Keratinocyte (primary cell): ENCODE results near the gene PCK2.

Source experiments
- EZH2 ChIP-seq: IDR thresholded peaks from one replicate; pipeline ENCODE4 v1.6.1; 2012; ENCODE audit warnings: inconsistent platforms, mild to moderate bottlenecking, low read length, moderate library complexity
- TF ChIP-seq, protein P1 (sequence below), 3 experiments: IDR thresholded peaks in 1 of 3; conservative IDR thresholded peaks in 1 of 3; optimal IDR thresholded peaks in 1 of 3; 2 replicates in 2 of 3; 3 replicates in 1 of 3; pipeline versions ENCODE3 to v1.5.1; 2011; ENCODE audit warnings: low read length in 3 of 3, mild to moderate bottlenecking in 3 of 3, moderate library complexity in 2 of 3, control low read depth in 1 of 3, inconsistent platforms in 1 of 3; ENCODE audit not compliant: insufficient read depth in 2 of 3; ENCODE audit errors: extremely low read depth in 1 of 3

DNA sequence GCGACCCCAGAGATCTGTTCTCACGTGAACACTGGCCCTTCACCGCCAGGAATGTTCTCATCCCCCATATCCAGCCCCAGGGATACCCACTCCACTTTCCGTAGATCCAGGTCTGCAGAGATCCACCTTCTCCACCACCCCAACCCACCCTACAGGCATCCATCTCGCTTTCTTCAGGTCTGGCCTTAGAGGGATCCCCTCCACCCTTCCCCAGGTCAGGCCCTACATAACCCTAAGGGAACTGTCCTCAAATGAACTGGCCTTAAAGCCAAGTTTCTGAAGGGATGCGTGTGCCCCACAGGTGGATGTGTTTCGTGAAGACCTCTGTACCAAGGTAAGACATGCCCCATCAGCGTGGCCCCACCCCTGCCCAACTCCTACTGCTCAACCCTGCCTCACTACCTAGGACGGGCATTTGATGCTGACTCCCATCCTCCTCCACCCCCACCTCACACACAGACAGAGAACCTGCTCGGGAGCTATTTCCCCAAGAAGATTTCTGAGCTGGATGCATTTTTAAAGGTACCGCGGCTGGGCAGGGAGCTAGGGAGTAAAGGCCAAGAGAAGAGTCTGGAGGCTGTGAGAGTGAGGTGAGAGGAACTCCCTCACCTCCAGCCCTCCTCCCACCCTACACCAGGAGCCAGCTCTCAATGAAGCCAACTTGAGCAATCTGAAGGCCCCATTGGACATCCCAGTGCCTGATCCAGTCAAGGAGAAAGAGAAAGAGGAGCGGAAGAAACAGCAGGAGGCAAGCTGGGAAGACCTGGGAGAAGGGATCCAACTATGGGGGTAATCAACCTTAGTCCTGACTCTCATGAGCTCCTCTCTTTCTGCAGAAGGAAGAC is 42.8 kb downstream of the PCK2 start:
- TF ChIP-seq, protein P1, sequence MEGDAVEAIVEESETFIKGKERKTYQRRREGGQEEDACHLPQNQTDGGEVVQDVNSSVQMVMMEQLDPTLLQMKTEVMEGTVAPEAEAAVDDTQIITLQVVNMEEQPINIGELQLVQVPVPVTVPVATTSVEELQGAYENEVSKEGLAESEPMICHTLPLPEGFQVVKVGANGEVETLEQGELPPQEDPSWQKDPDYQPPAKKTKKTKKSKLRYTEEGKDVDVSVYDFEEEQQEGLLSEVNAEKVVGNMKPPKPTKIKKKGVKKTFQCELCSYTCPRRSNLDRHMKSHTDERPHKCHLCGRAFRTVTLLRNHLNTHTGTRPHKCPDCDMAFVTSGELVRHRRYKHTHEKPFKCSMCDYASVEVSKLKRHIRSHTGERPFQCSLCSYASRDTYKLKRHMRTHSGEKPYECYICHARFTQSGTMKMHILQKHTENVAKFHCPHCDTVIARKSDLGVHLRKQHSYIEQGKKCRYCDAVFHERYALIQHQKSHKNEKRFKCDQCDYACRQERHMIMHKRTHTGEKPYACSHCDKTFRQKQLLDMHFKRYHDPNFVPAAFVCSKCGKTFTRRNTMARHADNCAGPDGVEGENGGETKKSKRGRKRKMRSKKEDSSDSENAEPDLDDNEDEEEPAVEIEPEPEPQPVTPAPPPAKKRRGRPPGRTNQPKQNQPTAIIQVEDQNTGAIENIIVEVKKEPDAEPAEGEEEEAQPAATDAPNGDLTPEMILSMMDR (optimal IDR thresholded peaks at IDR 0.05 in 1 of 3, IDR thresholded peaks at IDR 0.05 in 1 of 3, conservative IDR thresholded peaks at IDR 0.05 in 1 of 3; ENCODE audit: extremely low read depth in 1 of 3, insufficient read depth in 2 of 3, low read length in 3 of 3), result no peak
- no peak for TF ChIP-seq EZH2
